GM12874 (cell line): Measurements from ENCODE around the gene S1PR1.

ENCODE experiments used
- CTCF ChIP-seq: IDR thresholded peaks from 2 replicates; pipeline ENCODE4 v1.5.1; 2011; ENCODE audit warnings: low read depth, mild to moderate bottlenecking, control low read depth, low read length, moderate library complexity; ENCODE audit not compliant: insufficient read depth

Gene S1PR1

GRCh38 chr1:101245246-101245927 is 8.6 kb downstream of the S1PR1 start:
- no peak for TF ChIP-seq CTCF

- no peak for TF ChIP-seq CTCF
These were observed 10.8 kb downstream of the S1PR1 start for GRCh38 chr1:101247404-101248287.

GRCh38 chr1:101250222-101250621 is 13.4 kb downstream of the S1PR1 start:
- no peak for TF ChIP-seq CTCF

GRCh38 chr1:101250656-101251272 is 13.9 kb downstream of the S1PR1 start:
- no peak for TF ChIP-seq CTCF

GRCh38 chr1:101251504-101251903 is 14.7 kb downstream of the S1PR1 start:
- no peak for TF ChIP-seq CTCF

- no peak for TF ChIP-seq CTCF
These were observed 17.3 kb downstream of the S1PR1 start for GRCh38 chr1:101253976-101254674.
